GM12875 (cell line): Measurements from ENCODE around the gene SPAAR.
"Not testable (repeated sequence)": the region's sequence is repeated elsewhere in the genome, so short reads cannot be mapped to it uniquely, and the experiment has no call there.

Source experiments
- H3K4me3 ChIP-seq: one replicate; pipeline ENCODE4 v1.5.1; 2011; ENCODE audit warnings: low read depth, low read length, control low read depth
- TF ChIP-seq, protein P1 (sequence below): IDR thresholded peaks from 2 replicates; pipeline ENCODE4 v1.5.1; 2011; ENCODE audit warnings: low read depth, mild to moderate bottlenecking, control low read depth, inconsistent platforms, low read length, moderate library complexity, borderline replicate concordance; ENCODE audit not compliant: insufficient read depth

SPAAR gene

DNA sequence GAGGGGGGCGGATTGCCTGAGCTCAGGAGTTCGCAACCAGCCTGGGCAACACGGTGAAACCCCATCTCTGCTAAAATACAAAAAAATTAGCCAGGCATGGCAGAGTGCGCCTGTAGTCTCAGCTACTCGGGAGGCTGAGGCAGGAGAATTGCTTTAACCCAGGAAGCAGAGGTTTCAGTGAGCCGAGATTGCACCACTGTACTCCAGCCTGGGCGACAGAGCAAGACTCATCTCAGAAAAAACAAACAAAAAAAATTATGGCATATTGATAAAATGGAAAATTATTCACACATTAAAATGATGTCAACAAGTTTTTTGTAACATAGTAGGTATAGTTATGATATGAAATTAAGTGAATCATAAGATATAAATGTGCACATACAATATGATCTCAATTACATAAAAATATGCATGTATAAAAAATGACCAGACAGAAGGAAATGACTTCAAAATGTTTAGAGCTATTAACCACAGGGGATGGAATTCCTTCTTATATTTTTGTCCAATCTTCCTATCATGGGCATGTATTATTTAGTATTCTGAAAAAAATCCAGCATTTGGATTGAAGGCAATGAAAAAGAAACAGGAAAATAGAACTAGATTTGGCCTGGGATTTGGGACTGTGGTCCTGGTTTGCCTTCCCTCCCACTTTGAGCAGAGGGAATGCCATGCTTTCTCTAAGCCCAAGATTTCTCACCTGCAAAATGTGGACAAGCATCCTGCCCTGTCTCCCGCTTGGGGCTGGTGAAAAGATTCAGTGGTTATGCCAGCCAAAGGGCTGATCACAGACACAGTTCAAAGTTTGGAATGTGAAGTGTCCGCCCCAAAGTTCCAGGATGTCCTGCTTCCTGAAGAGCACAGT, 19.5 kb downstream of the SPAAR start:
- no peak overlapping the region for H3K4me3 ChIP-seq
- TF ChIP-seq, protein P1, sequence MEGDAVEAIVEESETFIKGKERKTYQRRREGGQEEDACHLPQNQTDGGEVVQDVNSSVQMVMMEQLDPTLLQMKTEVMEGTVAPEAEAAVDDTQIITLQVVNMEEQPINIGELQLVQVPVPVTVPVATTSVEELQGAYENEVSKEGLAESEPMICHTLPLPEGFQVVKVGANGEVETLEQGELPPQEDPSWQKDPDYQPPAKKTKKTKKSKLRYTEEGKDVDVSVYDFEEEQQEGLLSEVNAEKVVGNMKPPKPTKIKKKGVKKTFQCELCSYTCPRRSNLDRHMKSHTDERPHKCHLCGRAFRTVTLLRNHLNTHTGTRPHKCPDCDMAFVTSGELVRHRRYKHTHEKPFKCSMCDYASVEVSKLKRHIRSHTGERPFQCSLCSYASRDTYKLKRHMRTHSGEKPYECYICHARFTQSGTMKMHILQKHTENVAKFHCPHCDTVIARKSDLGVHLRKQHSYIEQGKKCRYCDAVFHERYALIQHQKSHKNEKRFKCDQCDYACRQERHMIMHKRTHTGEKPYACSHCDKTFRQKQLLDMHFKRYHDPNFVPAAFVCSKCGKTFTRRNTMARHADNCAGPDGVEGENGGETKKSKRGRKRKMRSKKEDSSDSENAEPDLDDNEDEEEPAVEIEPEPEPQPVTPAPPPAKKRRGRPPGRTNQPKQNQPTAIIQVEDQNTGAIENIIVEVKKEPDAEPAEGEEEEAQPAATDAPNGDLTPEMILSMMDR, result no peak

DNA sequence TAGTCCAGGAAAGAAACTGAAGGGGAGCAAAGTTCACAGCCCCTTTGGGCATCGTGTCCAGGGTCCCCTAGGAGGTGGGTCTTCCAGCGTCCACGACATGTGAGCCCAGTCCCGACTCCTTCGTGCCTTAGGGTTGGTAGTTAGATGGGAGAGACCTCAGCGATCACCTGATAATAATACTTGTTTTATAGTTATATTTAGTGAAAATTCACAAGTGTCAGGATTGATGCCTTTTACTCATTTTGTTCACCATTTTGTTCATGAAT, 20.1 kb downstream of the SPAAR start:
- no peak overlapping the region for H3K4me3 ChIP-seq
- TF ChIP-seq, protein P1, result no peak

DNA sequence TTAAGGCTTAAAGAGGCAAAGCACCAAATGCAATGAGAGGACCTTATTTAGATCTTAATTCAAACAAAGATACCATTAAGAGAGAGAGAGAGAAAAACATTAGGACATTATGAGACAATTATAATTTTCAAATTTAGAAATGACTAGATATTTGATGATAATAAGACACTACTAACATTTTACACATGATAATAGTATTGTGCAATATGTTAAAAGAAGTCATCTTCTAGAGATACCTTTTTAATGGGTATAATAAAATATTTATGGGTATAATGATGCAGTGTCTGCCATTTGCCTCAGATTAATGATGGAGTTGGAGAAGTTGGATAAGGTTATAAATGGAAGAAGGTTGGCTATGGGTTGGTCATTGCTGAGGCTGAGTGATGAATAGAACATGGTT, 21.2 kb downstream of the SPAAR start:
- TF ChIP-seq, protein P1, result no peak
- H3K4me3 ChIP-seq, result no peak overlapping the region

DNA sequence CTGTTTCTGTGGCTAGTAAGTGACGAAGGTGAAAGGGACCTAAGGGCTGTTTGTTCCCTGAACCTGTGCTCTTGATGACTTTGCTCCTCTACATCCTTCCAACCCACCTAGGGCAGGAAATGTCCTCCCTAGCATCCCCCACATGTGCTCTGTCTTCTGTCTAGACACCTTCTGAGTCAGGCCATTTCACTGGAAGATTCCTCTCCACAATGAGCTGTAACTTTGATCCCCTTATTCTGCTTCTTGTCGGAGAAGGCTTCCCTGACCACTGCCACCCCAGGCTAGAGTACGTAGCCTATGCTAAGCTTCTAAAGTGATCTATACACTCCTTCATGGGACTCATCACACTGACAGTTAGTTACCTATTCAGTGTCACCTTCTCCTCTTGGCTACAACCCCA, 21.7 kb downstream of the SPAAR start:
- H3K4me3 ChIP-seq, result no peak overlapping the region
- TF ChIP-seq, protein P1, result no peak

DNA sequence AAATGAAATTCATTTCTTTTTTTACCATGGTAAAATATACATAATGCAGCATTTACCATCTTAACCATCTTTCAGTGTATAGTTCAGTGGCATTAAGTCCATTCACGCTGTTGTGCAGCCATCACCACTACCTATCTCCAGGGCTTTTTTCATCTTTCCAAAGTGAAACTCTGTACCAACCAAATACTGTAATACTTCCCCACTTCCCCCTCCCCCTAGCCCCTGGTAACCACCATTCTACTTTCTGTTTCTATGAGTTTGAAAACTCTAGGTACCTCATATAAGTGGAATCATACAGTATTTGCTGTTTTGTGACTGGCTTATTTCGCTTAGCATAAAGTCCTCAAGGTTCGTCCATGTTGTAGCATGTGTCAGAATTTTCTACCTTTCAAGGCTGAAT, 23.4 kb downstream of the SPAAR start:
- TF ChIP-seq, protein P1, result no peak
- H3K4me3 ChIP-seq, result no peak overlapping the region

DNA sequence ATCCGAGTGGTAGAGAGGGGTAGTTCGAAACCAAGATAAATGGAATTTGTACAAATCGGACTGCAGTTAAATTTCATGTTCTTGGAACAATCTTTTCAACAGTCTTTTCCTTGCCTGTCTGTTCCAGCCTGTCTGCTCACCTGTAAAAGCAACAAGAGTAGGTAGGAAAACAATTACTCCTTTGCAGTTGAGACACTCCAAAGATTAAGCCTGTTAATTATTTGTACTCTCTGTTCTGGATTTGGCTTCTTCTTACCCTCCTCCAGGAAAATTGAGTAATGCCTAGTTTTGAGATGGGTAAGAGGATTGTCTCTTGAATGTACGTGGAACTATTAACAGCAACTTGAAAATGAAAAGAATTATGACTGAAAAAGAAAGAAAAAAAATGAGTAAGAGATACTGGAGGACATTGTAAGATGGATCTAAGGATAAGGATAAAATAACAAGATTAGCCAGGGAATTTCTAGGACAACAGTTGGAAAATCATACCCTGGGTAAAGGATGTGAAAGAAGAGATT, 24.3 kb downstream of the SPAAR start:
- TF ChIP-seq, protein P1, result no peak
- H3K4me3 ChIP-seq, result no peak overlapping the region

DNA sequence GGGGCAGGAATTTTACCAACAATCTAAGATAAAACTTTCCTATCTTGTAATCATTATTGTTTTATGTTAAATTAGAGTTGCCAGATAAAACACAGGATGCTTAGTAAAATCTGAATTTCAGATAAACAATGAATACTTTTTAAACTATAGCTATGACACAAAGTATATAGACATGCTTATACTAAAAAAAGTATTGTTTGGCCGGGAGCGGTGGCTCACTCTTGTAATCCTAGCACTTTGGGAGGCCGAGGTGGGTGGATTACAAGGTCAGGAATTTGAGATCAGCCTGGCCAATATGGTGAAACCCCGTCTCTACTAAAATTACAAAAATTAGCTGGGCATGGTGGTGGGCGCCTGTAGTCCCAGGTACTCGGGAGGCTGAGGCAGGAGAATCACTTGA, 24.8 kb downstream of the SPAAR start:
- H3K4me3 ChIP-seq, result not testable (repeated sequence)
